HFFc6 (cell line): Measurements from ENCODE around the gene CANX. TPM values are rescaled to one million over a fixed set of nuclear protein-coding genes. Genes with fewer than 3 reads are reported as not detected.

Experiments used
- DNase-seq: peaks from one replicate; pipeline ENCODE4 v3.0.0-alpha.2; 2018
- H3K27ac Mint-ChIP-seq: 2 replicates; pipeline ENCODE4 v1.8.0; 2020; ENCODE audit warnings: mild to moderate bottlenecking, mixed read lengths
- H3K27me3 Mint-ChIP-seq: 2 replicates; pipeline ENCODE4 v1.8.0; 2021; ENCODE audit warnings: mild to moderate bottlenecking, moderate library complexity, mixed read lengths; ENCODE audit not compliant: insufficient read depth
- H3K36me3 Mint-ChIP-seq: 2 replicates; pipeline ENCODE4 v1.8.0; 2021; ENCODE audit warnings: low read depth, mixed read lengths
- H3K4me1 Mint-ChIP-seq: 2 replicates; pipeline ENCODE4 v1.8.0; 2020; ENCODE audit warnings: low read depth, mixed read lengths
- H3K4me3 Mint-ChIP-seq: 2 replicates; pipeline ENCODE4 v1.8.0; 2020; ENCODE audit warnings: mild to moderate bottlenecking, moderate library complexity, mixed read lengths
- H3K9me3 Mint-ChIP-seq: 2 replicates; pipeline ENCODE4 v1.8.0; 2020; ENCODE audit warnings: mild to moderate bottlenecking, mixed read lengths
- CTCF ChIP-seq: fragments of 200-600 bp; sonication (generic); IDR thresholded peaks from 2 replicates; pipeline ENCODE4 v1.5.0; 2021; ENCODE audit warnings: antibody characterized with exemption, mild to moderate bottlenecking
- total RNA-seq, 6 experiments: library from RNA; stranded (reverse); fragmentation: NEBNext Ultra II Directional; extraction: Animal tissue kit (Norgen Biotek cat#: 25700); gene quantifications; 2 replicates in 1 of 6; 3 replicates in 5 of 6; pipeline ENCODE4 v1.2.3, GENCODE V29; 2021

The CANX gene
- total RNA-seq, 6 experiments from 2014 or later, result 698 to 777 (median 770) TPM

- Mint-ChIP-seq H3K4me1 (peaks cover 67% of the 10 kb centered on the region), H3K36me3 (peaks cover 18% of the 10 kb centered on the region), H3K9me3 (no peaks in the 10 kb centered on the region), H3K27ac (peak overlapping the region; percentile 93), H3K4me3 (peak overlapping the region; percentile 70), H3K27me3 (no peaks in the 10 kb centered on the region)
- peak; percentile 83 for DNase-seq
- TF ChIP-seq CTCF, result no peak
These were observed 66.6 kb downstream of the CANX start for GRCh38 chr5:179765400-179765799.

GRCh38 chr5:179766021-179766725 lies 67.4 kb downstream of the CANX start:
- no peak for TF ChIP-seq CTCF
- no peak for DNase-seq
- peaks cover 63% of the 10 kb centered on the region for H3K4me1 Mint-ChIP-seq
- no peaks in the 10 kb centered on the region for H3K9me3 Mint-ChIP-seq
- peak overlapping the region; percentile 93 for H3K27ac Mint-ChIP-seq
- H3K36me3 Mint-ChIP-seq, result peaks cover 18% of the 10 kb centered on the region
- H3K27me3 Mint-ChIP-seq, result no peaks in the 10 kb centered on the region
- H3K4me3 Mint-ChIP-seq, result peak overlapping the region; percentile 70

GRCh38 chr5:179766726-179767455 lies 68.1 kb downstream of the CANX start:
- peaks cover 18% of the 10 kb centered on the region for H3K36me3 Mint-ChIP-seq
- no peaks in the 10 kb centered on the region for H3K9me3 Mint-ChIP-seq
- TF ChIP-seq CTCF, result no peak
- no peaks in the 10 kb centered on the region for H3K27me3 Mint-ChIP-seq
- H3K4me1 Mint-ChIP-seq, result peaks cover 57% of the 10 kb centered on the region
- DNase-seq, result no peak
- peak overlapping the region; percentile 56 for H3K4me3 Mint-ChIP-seq
- peak overlapping the region; percentile 93 for H3K27ac Mint-ChIP-seq

- Mint-ChIP-seq H3K27ac (no peak overlapping the region), H3K27me3 (no peaks in the 10 kb centered on the region), H3K4me3 (no peak overlapping the region), H3K36me3 (peaks cover 18% of the 10 kb centered on the region), H3K4me1 (peaks cover 50% of the 10 kb centered on the region), H3K9me3 (no peaks in the 10 kb centered on the region)
- no peak for TF ChIP-seq CTCF
- no peak for DNase-seq
These were observed 68.8 kb downstream of the CANX start for GRCh38 chr5:179767496-179768100.

GRCh38 chr5:179768326-179769085 lies 69.7 kb downstream of the CANX start:
- H3K27ac Mint-ChIP-seq, result no peak overlapping the region
- no peaks in the 10 kb centered on the region for H3K9me3 Mint-ChIP-seq
- H3K4me3 Mint-ChIP-seq, result no peak overlapping the region
- H3K4me1 Mint-ChIP-seq, result peaks cover 40% of the 10 kb centered on the region
- H3K27me3 Mint-ChIP-seq, result no peaks in the 10 kb centered on the region; the same call in 1 of the 2 replicates
- no peak for DNase-seq
- TF ChIP-seq CTCF, result peak; percentile 35; the same call in 1 of the 2 replicates
- H3K36me3 Mint-ChIP-seq, result peaks cover 18% of the 10 kb centered on the region
